Sigmoid colon (tissue), 7 donors: ENCODE results near the gene SCO2. TPM values are rescaled to one million over a fixed set of nuclear protein-coding genes. Genes with fewer than 3 reads are reported as not detected.
A peak's percentile ranks its signal among the peaks of the same experiment; 100 is the strongest.

Experiments
- DNase-seq: peaks from one replicate; pipeline ENCODE4 v3.0.0-alpha.2; 2019
- H3K27ac ChIP-seq, 4 donors: fragments of 200-600 bp; sonication (generic); one replicate each; pipeline ENCODE4 v1.5.1; 2016 to 2019; ENCODE audit warnings: mild to moderate bottlenecking in 1 of 4
- H3K27me3 ChIP-seq, 3 donors: fragments of 200-600 bp; sonication (generic); one replicate each; pipeline ENCODE4 v1.5.1; 2019; ENCODE audit warnings: mild to moderate bottlenecking in 1 of 3
- H3K36me3 ChIP-seq, 4 donors: fragments of 200-600 bp; sonication (generic); one replicate each; pipeline ENCODE4 v1.5.1; 2016 to 2019
- H3K4me1 ChIP-seq, 4 donors: fragments of 200-600 bp; sonication (generic); one replicate each; pipeline ENCODE4 v1.5.1; 2017 to 2019
- H3K4me3 ChIP-seq, 4 donors: fragments of 200-600 bp; sonication (generic); one replicate each; pipeline ENCODE4 v1.5.1; 2017 to 2019; ENCODE audit warnings: mild to moderate bottlenecking in 2 of 4, moderate library complexity in 1 of 4
- H3K9me3 ChIP-seq, 4 donors: fragments of 200-600 bp in 3 of 4; sonication (generic) in 3 of 4; one replicate each; pipeline versions ENCODE4 v1.5.1 to v1.6.1; 2013 to 2019
- CTCF ChIP-seq, 4 experiments: fragments of 450-650 bp in 3 of 4; fragments of 200-600 bp in 1 of 4; IDR thresholded peaks; one replicate each; pipeline ENCODE4 v1.5.1; 2016 to 2019; ENCODE audit warnings: antibody characterized with exemption in 4 of 4, mild to moderate bottlenecking in 3 of 4, moderate library complexity in 2 of 4
- EP300 ChIP-seq, 4 donors: sonication (generic); formaldehyde crosslinking; IDR thresholded peaks; one replicate each; pipeline ENCODE4 v1.6.1; 2017; ENCODE audit warnings: antibody characterized with exemption in 4 of 4
- POLR2A ChIP-seq, 2 donors: fragments of 450-650 bp; IDR thresholded peaks; one replicate each; pipeline ENCODE4 v1.6.1; 2016; ENCODE audit warnings: antibody characterized with exemption in 2 of 2, mild to moderate bottlenecking in 2 of 2, moderate library complexity in 2 of 2
- POLR2AphosphoS5 ChIP-seq, 4 donors: sonication (generic); formaldehyde crosslinking; IDR thresholded peaks; one replicate each; pipeline ENCODE4 v1.6.1; 2017; ENCODE audit warnings: antibody characterized with exemption in 4 of 4
- WGBS, 2 donors: extraction: QIAGEN DNeasy Blood & Tissue Kit; methylation state at CpG; one replicate each; pipeline ENCODE4 v1.1.7; 2013; 5-methylcytosine and 5-hydroxymethylcytosine counted together
- intact Hi-C: fragments of 100-400 bp; cut with DNase I; formaldehyde crosslinking; loops from one replicate; pipeline ENCODE4 v1.15.1; 2023
- polyA plus RNA-seq, 3 donors: library from polyadenylated mRNA; stranded (reverse); fragments of 200-250 nt; gene quantifications; one replicate each; pipeline ENCODE4 v1.2.3, GENCODE V29; 2013
- total RNA-seq, 4 donors: library from RNA; depleted of rRNA; stranded (reverse); fragments of >200 nt; gene quantifications; one replicate each; pipeline ENCODE4 v1.1.0, GENCODE V29; 2016
- donor health status: healthy with polysubstance abuse.
- donor health status: Bipolar disorder and iron deficiency.
- donor health status: healthy.

The SCO2 gene
- total and polyA plus RNA-seq, 7 donors = 1.3 to 5.4 (median 2.8) TPM; not detected in 1

GRCh38 chr22:50525858-50526107, 385 bp upstream of the SCO2 start:
- no peaks in the 10 kb centered on the region for H3K9me3 ChIP-seq
- peaks cover 0 to 61% (median 41%) of the 10 kb centered on the region in 4 donors for H3K4me1 ChIP-seq
- H3K27ac ChIP-seq = peak overlapping the region; percentile 92 to 94 (median 94)
- TF ChIP-seq CTCF (IDR thresholded peaks at IDR 0.05) (no peak), POLR2AphosphoS5 (IDR thresholded peaks at IDR 0.05) (no peak), POLR2A (IDR thresholded peaks at IDR 0.05) (no peak), EP300 (IDR thresholded peaks at IDR 0.05) (no peak)
- H3K4me3 ChIP-seq = peak overlapping the region; percentile 48 to 81 (median 74)
- intact Hi-C loops = loop anchor here (1.0 to 5.0 kb wide), 6 partner anchors 17 to 278 kb away; partner anchors contain the start of genes ARSA, CHKB, NCAPH2 and SYCE3
- WGBS, 2 donors = 1% methylated on average over 33 of the region's 33 CpGs
- H3K27me3 ChIP-seq = peaks cover 12 to 21% (median 18%) of the 10 kb centered on the region in 3 donors
- H3K36me3 ChIP-seq = peaks cover 21 to 34% (median 28%) of the 10 kb centered on the region in 4 donors
- DNase-seq = no peak

- Histone ChIP-seq H3K9me3 (no peaks in the 10 kb centered on the region), H3K4me1 (peaks cover 0 to 50% (median 31%) of the 10 kb centered on the region in 4 donors), H3K27me3 (peaks cover 2 to 10% (median 7%) of the 10 kb centered on the region in 3 donors), H3K36me3 (peaks cover 23 to 45% (median 29%) of the 10 kb centered on the region in 4 donors), H3K27ac (peak overlapping the region; percentile 92 to 94 (median 94)), H3K4me3 (peak overlapping the region; percentile 48 to 81 (median 74))
- DNase-seq = no peak
- intact Hi-C loops = loop anchor here (1.0 to 5.0 kb wide), 6 partner anchors 16 to 277 kb away; partner anchors contain the start of genes ARSA, CHKB, NCAPH2 and SYCE3
- no peak for TF ChIP-seq POLR2AphosphoS5 (IDR thresholded peaks at IDR 0.05)
- no peak for TF ChIP-seq CTCF (IDR thresholded peaks at IDR 0.05)
- TF ChIP-seq EP300 (IDR thresholded peaks at IDR 0.05) = no peak
- no peak for TF ChIP-seq POLR2A (IDR thresholded peaks at IDR 0.05)
- WGBS, 2 donors = 2 to 7% methylated on average over 19 of the region's 19 CpGs
Observed at GRCh38 chr22:50524676-50525103, 708 bp downstream of the SCO2 start.

GRCh38 chr22:50523806-50524675, 1.4 kb downstream of the SCO2 start:
- peaks cover 0 to 43% (median 26%) of the 10 kb centered on the region in 4 donors for H3K4me1 ChIP-seq
- no peaks in the 10 kb centered on the region for H3K9me3 ChIP-seq
- 30 to 72% methylated on average over 25 of the region's 25 CpGs for WGBS, 2 donors
- peak overlapping the region; percentile 48 to 81 (median 74) for H3K4me3 ChIP-seq
- DNase-seq = peak; percentile 69
- H3K27ac ChIP-seq = peak overlapping the region in 1 of 4 donors; percentile 94
- TF ChIP-seq POLR2A (IDR thresholded peaks at IDR 0.05) (no peak), EP300 (IDR thresholded peaks at IDR 0.05) (no peak), POLR2AphosphoS5 (IDR thresholded peaks at IDR 0.05) (no peak), CTCF (IDR thresholded peaks at IDR 0.05) (no peak)
- peaks cover 0 to 4% (median under 1%) of the 10 kb centered on the region in 3 donors for H3K27me3 ChIP-seq
- intact Hi-C loops = loop anchor here (2.0 kb wide), 1 partner anchor 15 kb away; the partner anchor contains the start of gene NCAPH2
- peaks cover 28 to 52% (median 35%) of the 10 kb centered on the region in 4 donors for H3K36me3 ChIP-seq

GRCh38 chr22:50523458-50523805, 2.0 kb downstream of the SCO2 start:
- Histone ChIP-seq H3K4me3 (no peak overlapping the region), H3K27me3 (no peaks in the 10 kb centered on the region), H3K27ac (no peak overlapping the region), H3K36me3 (peaks cover 34 to 58% (median 40%) of the 10 kb centered on the region in 4 donors), H3K4me1 (peaks cover 0 to 39% (median 26%) of the 10 kb centered on the region in 4 donors), H3K9me3 (no peaks in the 10 kb centered on the region)
- WGBS, 2 donors = 76 to 92% methylated on average over 16 of the region's 16 CpGs
- intact Hi-C loops = no loop called here
- TF ChIP-seq POLR2A (IDR thresholded peaks at IDR 0.05) = no peak
- TF ChIP-seq EP300 (IDR thresholded peaks at IDR 0.05) = no peak
- TF ChIP-seq POLR2AphosphoS5 (IDR thresholded peaks at IDR 0.05) = no peak
- no peak for TF ChIP-seq CTCF (IDR thresholded peaks at IDR 0.05)
- DNase-seq = no peak
